Measurements from ENCODE around the gene HMGN3. TPM values are rescaled to one million over a fixed set of nuclear protein-coding genes. Genes with fewer than 3 reads are reported as not detected.

Gene HMGN3
- total and polyA plus RNA-seq, 2 of the 4 experiments (the other 2 are of a cell fraction), result 6.8 to 35.5 TPM

- H3K4me1 ChIP-seq (ENCODE audit: control insufficient read depth, insufficient read depth, low read length), result no peaks in the 10 kb centered on the region
- intact Hi-C loops (cut with micrococcal nuclease) (no loop called here), in situ Hi-C loops (cut with MboI; ENCODE audit: low sequenced_read_pairs) (no loop called here), dilution Hi-C loops (cut with HindIII; ENCODE audit: low sequenced_read_pairs, unreplicated experiment) (no loop called here)
- no peak for TF ChIP-seq CTCF (conservative IDR thresholded peaks at IDR 0.05; ENCODE audit: low read depth, low read length)
- TF ChIP-seq CEBPB (IDR thresholded peaks at IDR 0.05; ENCODE audit: low read depth, low read length), result no peak
- no peak for TF ChIP-seq MAFK (IDR thresholded peaks at IDR 0.05; ENCODE audit: low read depth, low read length)
- TF ChIP-seq RCOR1 (IDR thresholded peaks at IDR 0.05; ENCODE audit: insufficient replicate concordance, low read length), result no peak
- no peak for TF ChIP-seq FOS (IDR thresholded peaks at IDR 0.05; ENCODE audit: low read depth, low read length)
- TF ChIP-seq CHD1 (IDR thresholded peaks at IDR 0.05; ENCODE audit: low read depth, low read length), result no peak
- TF ChIP-seq NFE2L2 (IDR thresholded peaks at IDR 0.05; ENCODE audit: low read depth, low read length), result no peak
- no peak for TF ChIP-seq POLR2A (IDR thresholded peaks at IDR 0.05; ENCODE audit: low read depth, low read length)
- no peak for TF ChIP-seq RFX5 (IDR thresholded peaks at IDR 0.05; ENCODE audit: low read depth, low read length)
- no peak for TF ChIP-seq ELK1 (IDR thresholded peaks at IDR 0.05; ENCODE audit: borderline replicate concordance, low read depth, low read length)
- H4K8ac ChIP-seq (ENCODE audit: low read depth in 2 of 2, low read length in 2 of 2), result no peak overlapping the region
- H2BK5ac ChIP-seq (ENCODE audit: low read depth, low read length, poor library complexity, severe bottlenecking), result no peak overlapping the region
- no peak overlapping the region for H3K14ac ChIP-seq (replicated peaks; ENCODE audit: low read depth, low read length)
- H2AFZ ChIP-seq (replicated peaks; ENCODE audit: low read length, poor library complexity), result no peak overlapping the region
- H3K4ac ChIP-seq (ENCODE audit: low read depth, low read length), result no peak overlapping the region
- no peaks in the 10 kb centered on the region for H3K36me3 ChIP-seq (ENCODE audit: control insufficient read depth, insufficient read depth, low read length)
- no peak overlapping the region for H3K23ac ChIP-seq (ENCODE audit: low read depth, low read length)
- no peaks in the 10 kb centered on the region for H3K9me1 ChIP-seq (ENCODE audit: insufficient read depth, low read length)
- DNase-seq (no peak), ATAC-seq (ENCODE audit: low read depth) (no peak)
- H2BK15ac ChIP-seq (ENCODE audit: low read depth, low read length), result no peak overlapping the region
- no TSS peak for BruUV-seq (replicated peaks)
- ChIA-PET CTCF (no interaction called here), POLR2A (ENCODE audit: unreplicated experiment) (no interaction called here)
- no peaks in the 10 kb centered on the region for H4K20me1 ChIP-seq (ENCODE audit: insufficient read depth, low read length)
- H3K4me3 ChIP-seq (ENCODE audit: insufficient read depth, low read depth, low read length), result no peak overlapping the region
- no peak overlapping the region for H3K4me2 ChIP-seq (ENCODE audit: low read depth, low read length)
- no peak overlapping the region for H2AK9ac ChIP-seq (replicated peaks; ENCODE audit: low read depth, low read length, poor library complexity)
- no peak overlapping the region for H2BK20ac ChIP-seq (ENCODE audit: low read depth, low read length)
- no peak overlapping the region for H3K18ac ChIP-seq (ENCODE audit: low read depth, low read length)
- H2AK5ac ChIP-seq (ENCODE audit: low read depth, low read length), result no peak overlapping the region
- no peak overlapping the region for H2BK120ac ChIP-seq (ENCODE audit: low read depth, low read length)
- H3K79me1 ChIP-seq (ENCODE audit: low read depth in 1 of 2, low read length in 2 of 2), result no peaks in the 10 kb centered on the region
- no peak overlapping the region for H4K91ac ChIP-seq (ENCODE audit: insufficient read depth, low read depth, low read length)
- no CpG with 5 or more reads among the region's 2 CpGs for WGBS, 2 experiments (ENCODE audit: extremely low coverage in 2 of 2, insufficient read length in 1 of 2)
- no peak overlapping the region for H3K9ac ChIP-seq (ENCODE audit: low read depth, low read length)
- no peaks in the 10 kb centered on the region; the same call in 1 of the 2 replicates for H3K27me3 ChIP-seq (ENCODE audit: control insufficient read depth, insufficient read depth, low read length)
- H3K56ac ChIP-seq (ENCODE audit: extremely low read depth, insufficient read depth, low read length), result no peak overlapping the region
- H3K27ac ChIP-seq (ENCODE audit: insufficient read depth, low read length), result no peak overlapping the region
- H4K5ac ChIP-seq (ENCODE audit: low read depth, low read length), result no peak overlapping the region
- H3K9me3 ChIP-seq (ENCODE audit: control insufficient read depth, insufficient read depth, low read length), result peaks cover 2% of the 10 kb centered on the region; the same call in 1 of the 2 replicates
Observed at GRCh38 chr6:79188107-79188506, 46.4 kb downstream of the HMGN3 start.
